Glomerular visceral epithelial cell (primary cell): ENCODE measurements around the gene TAOK2.

Experiments
- DNase-seq: peaks from one replicate; pipeline ENCODE4 v3.0.0-alpha.2; 2016; ENCODE audit errors: extremely low spot score

Gene TAOK2

GRCh38 chr16:29987371-29988085, 13.9 kb downstream of the TAOK2 start:
- no peak for DNase-seq

- no peak for DNase-seq
Measured at GRCh38 chr16:29988346-29989075, 14.8 kb downstream of the TAOK2 start.

- no peak for DNase-seq
Measured at GRCh38 chr16:29989111-29989858, 15.6 kb downstream of the TAOK2 start.

GRCh38 chr16:29990034-29990433, 16.4 kb downstream of the TAOK2 start:
- no peak for DNase-seq

- no peak for DNase-seq
Measured at GRCh38 chr16:29990883-29991570, 17.4 kb downstream of the TAOK2 start.

- DNase-seq, result no peak
Measured at GRCh38 chr16:29991571-29991904, 17.9 kb downstream of the TAOK2 start.

- DNase-seq, result no peak
Measured at GRCh38 chr16:29992344-29992967, 18.8 kb downstream of the TAOK2 start.

- DNase-seq, result no peak
Measured at GRCh38 chr16:29993191-29993902, 19.7 kb downstream of the TAOK2 start.

GRCh38 chr16:29993903-29994599, 20.4 kb downstream of the TAOK2 start:
- no peak for DNase-seq

GRCh38 chr16:29994600-29995323, 21.1 kb downstream of the TAOK2 start:
- peak; percentile 25 for DNase-seq

GRCh38 chr16:29995324-29995910, 21.7 kb downstream of the TAOK2 start, which contains the start of gene HIRIP3:
TSS of gene HIRIP3 (minus strand) at chr16:29995617. CDS start at chr16:29995605, 12 bp downstream.
- peak; percentile 73 for DNase-seq

- DNase-seq, result peak; percentile 94
Measured at GRCh38 chr16:29995911-29996765, 22.5 kb downstream of the TAOK2 start, which contains the start of gene INO80E. TSS of gene INO80E (plus strand) at chr16:29996241. CDS start at chr16:29996311, 70 bp downstream.

- DNase-seq, result no peak
Measured at GRCh38 chr16:29996766-29997250, 23.1 kb downstream of the TAOK2 start.

- DNase-seq, result no peak
Measured at GRCh38 chr16:29999605-30000004, 25.9 kb downstream of the TAOK2 start.

GRCh38 chr16:30000735-30001631, 27.3 kb downstream of the TAOK2 start:
- no peak for DNase-seq

- DNase-seq, result no peak
Measured at GRCh38 chr16:30002614-30003346, 29.1 kb downstream of the TAOK2 start.
